ENCODE data around the gene AEBP1.

AEBP1 gene

DNA sequence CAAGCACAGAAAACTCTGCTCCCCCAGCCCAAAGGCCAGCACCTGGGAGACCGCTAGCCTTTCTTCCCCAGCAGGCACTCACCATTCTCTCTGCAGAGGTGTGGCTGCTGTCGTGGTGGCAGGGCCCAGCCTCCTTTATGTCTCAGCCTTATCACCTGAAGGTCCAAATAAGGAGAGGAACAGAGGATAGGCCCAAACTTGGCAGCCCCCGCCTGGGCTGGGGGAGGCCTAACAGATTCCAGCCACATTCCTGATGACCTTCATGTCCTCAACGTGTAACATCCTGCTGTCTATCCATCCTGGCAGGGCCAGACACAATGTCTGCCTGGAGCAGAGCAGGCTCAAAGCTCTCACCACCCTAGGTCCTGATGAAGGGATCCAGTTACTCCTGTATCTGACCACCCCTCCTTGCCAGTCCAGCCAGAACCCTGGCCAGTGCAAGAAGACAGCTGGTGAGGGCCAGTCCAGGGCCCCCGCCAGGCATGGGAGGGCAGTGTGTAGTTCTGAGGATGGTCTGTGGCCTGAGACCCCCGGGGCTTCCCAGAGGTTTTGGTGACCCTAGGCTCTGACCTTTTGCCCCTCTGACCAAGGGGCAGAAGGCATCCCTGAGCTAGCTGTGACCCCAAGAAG, 37.2 kb downstream of the AEBP1 start, which contains the start of gene MYL7:
Gene MYL7, minus strand, starts transcription at position 112 of the 630 bp plus-strand sequence. Its CDS starts 27 bp downstream, at position 85.
- H3K36me3 Mint-ChIP-seq (ENCODE audit: low read depth): no peaks in the 10 kb centered on the region
- peaks cover 47% of the 10 kb centered on the region for H3K27me3 Mint-ChIP-seq (ENCODE audit: low read depth, poor library complexity)
- no peak for DNase-seq
- H3K4me3 Mint-ChIP-seq: no peak within 1 kb of the TSS
- TF ChIP-seq, protein P1, sequence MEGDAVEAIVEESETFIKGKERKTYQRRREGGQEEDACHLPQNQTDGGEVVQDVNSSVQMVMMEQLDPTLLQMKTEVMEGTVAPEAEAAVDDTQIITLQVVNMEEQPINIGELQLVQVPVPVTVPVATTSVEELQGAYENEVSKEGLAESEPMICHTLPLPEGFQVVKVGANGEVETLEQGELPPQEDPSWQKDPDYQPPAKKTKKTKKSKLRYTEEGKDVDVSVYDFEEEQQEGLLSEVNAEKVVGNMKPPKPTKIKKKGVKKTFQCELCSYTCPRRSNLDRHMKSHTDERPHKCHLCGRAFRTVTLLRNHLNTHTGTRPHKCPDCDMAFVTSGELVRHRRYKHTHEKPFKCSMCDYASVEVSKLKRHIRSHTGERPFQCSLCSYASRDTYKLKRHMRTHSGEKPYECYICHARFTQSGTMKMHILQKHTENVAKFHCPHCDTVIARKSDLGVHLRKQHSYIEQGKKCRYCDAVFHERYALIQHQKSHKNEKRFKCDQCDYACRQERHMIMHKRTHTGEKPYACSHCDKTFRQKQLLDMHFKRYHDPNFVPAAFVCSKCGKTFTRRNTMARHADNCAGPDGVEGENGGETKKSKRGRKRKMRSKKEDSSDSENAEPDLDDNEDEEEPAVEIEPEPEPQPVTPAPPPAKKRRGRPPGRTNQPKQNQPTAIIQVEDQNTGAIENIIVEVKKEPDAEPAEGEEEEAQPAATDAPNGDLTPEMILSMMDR (IDR thresholded peaks at IDR 0.05): no peak
- no peak within 1 kb of the TSS for H3K27ac Mint-ChIP-seq
- H3K9me3 Mint-ChIP-seq: no peaks in the 10 kb centered on the region
- peaks cover 6% of the 10 kb centered on the region for H3K4me1 Mint-ChIP-seq

DNA sequence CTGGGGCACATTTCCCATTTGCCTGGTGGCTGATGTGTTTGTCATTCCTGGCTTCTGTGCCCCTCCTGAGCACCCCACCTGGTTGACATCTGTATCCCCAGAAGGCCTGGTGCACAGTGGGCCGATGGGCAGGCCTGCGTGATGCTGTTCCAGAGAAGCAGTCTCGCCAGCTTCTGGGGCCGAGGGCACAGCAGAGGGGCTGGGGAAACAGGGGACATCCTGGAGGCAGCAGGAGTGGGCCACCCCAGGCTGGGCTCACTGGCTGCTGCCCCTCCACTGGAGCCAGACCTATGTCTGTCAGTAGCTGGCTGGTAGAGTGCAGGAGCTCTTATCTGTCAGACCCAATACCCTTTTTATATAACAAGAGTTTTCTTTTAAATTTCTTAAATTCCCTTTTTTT, 37.9 kb downstream of the AEBP1 start:
- no peak overlapping the region for H3K27ac Mint-ChIP-seq
- no peak for DNase-seq
- peaks cover 44% of the 10 kb centered on the region for H3K27me3 Mint-ChIP-seq (ENCODE audit: low read depth, poor library complexity)
- TF ChIP-seq, protein P1 (IDR thresholded peaks at IDR 0.05): no peak
- H3K36me3 Mint-ChIP-seq (ENCODE audit: low read depth): no peaks in the 10 kb centered on the region
- H3K4me1 Mint-ChIP-seq: peaks cover 13% of the 10 kb centered on the region
- no peaks in the 10 kb centered on the region for H3K9me3 Mint-ChIP-seq
- no peak overlapping the region for H3K4me3 Mint-ChIP-seq

DNA sequence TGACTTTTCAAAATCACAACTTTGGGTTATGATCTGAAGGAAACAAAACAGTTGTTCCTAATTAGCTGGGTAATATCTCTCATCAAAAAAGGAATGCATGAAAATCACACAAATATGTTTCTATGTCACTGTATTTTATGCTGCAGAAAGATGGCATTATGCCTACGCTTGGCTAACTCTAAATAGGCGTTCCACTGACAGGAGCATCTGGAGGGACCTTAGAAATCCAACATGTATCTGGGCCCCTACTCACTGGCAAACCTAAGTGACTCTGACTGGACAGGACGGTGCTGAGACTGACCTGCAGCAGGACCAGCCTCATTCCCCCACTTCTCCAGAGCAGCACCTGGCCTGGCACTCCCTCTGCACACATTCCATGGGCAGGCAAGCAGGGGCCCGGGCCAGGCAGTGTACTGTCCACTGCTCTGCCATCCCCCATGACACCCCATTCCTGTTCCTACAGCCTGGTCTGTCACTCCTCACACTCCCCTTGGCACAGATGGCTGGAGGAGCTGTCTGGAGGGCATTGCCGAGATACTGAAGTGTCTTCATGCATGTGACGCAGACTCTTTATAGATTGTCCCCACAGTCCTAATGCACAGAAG, 39.6 kb downstream of the AEBP1 start:
- TF ChIP-seq, protein P1 (IDR thresholded peaks at IDR 0.05): no peak
- Mint-ChIP-seq H3K9me3 (no peaks in the 10 kb centered on the region), H3K4me3 (no peak overlapping the region), H3K36me3 (ENCODE audit: low read depth) (no peaks in the 10 kb centered on the region), H3K27ac (no peak overlapping the region), H3K4me1 (peaks cover 26% of the 10 kb centered on the region), H3K27me3 (ENCODE audit: low read depth, poor library complexity) (peaks cover 53% of the 10 kb centered on the region)
- DNase-seq: no peak

DNA sequence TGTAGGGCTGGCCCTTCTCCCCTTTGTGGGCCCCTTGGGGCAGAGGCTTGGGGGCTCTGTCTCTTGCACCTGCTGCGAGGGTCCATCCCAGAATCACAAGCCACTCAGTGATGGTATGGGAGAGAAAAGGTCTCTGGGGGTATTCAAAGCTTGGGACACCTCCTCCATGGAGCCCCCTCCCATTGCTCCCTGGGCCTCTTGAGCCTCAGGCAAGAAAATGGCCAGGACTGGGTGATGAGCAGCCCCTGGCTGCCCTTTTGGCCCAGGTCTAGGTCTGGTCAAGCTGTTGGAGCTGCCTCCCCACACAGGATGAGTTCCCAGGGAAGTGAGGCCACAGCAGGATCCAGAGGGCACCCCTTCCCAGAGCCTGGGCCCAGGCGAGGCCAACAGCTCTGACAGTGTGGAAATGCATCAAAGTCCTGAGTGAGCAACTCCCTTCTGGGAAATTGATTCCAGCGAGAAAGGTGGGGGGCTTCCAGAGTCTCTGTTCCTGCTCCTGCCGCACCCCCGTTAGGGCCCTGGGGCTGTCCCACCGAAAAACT, 40.4 kb downstream of the AEBP1 start:
- no peak for DNase-seq
- no peaks in the 10 kb centered on the region for H3K9me3 Mint-ChIP-seq
- peaks cover 52% of the 10 kb centered on the region for H3K27me3 Mint-ChIP-seq (ENCODE audit: low read depth, poor library complexity)
- no peak overlapping the region for H3K4me3 Mint-ChIP-seq
- H3K4me1 Mint-ChIP-seq: peaks cover 26% of the 10 kb centered on the region
- H3K27ac Mint-ChIP-seq: no peak overlapping the region
- TF ChIP-seq, protein P1 (IDR thresholded peaks at IDR 0.05): no peak
- no peaks in the 10 kb centered on the region for H3K36me3 Mint-ChIP-seq (ENCODE audit: low read depth)

DNA sequence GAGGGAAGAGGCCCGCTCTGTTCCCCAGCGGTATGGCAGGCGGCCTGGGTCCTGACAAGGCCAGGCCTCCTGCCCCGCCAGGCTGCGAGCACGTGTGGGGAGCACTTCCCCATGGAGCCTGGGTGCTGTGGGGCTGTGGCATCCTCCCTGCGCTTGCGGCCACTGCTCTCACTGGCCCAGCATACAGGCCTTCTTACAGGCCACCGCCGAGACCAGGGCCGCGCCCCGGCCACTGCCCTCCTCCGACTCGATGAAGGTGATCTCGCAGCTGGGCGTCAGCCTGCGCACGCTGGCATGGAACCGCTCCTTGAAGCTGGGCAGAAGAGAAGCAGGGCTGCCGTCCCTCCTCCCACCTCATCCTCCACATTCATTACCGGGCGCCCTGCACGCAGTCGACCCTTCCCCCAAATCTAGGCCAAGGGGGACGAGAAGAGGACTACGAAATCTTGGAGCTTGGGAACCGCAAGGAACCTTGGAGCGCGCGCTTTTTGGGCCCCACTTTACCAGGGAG, 40.9 kb downstream of the AEBP1 start:
- peaks cover 26% of the 10 kb centered on the region for H3K4me1 Mint-ChIP-seq
- H3K36me3 Mint-ChIP-seq (ENCODE audit: low read depth): no peaks in the 10 kb centered on the region
- H3K27ac Mint-ChIP-seq: no peak overlapping the region
- peaks cover 52% of the 10 kb centered on the region for H3K27me3 Mint-ChIP-seq (ENCODE audit: low read depth, poor library complexity)
- no peaks in the 10 kb centered on the region for H3K9me3 Mint-ChIP-seq
- peak overlapping the region; percentile 62 for H3K4me3 Mint-ChIP-seq
- TF ChIP-seq, protein P1 (IDR thresholded peaks at IDR 0.05): no peak
- DNase-seq: no peak

Data from nephron progenitor cell (in vitro differentiated cells).